Astrocyte (in vitro differentiated cells and primary cell): ENCODE data around the gene NUDT14.

Source experiments
- EZH2 ChIP-seq: IDR thresholded peaks from 2 replicates; pipeline ENCODE4 v1.6.1; 2012; ENCODE audit warnings: mild to moderate bottlenecking, low read length, inconsistent platforms; ENCODE audit not compliant: insufficient read depth
- TF ChIP-seq, protein P1 (sequence below): IDR thresholded peaks from 2 replicates; pipeline ENCODE4 v1.5.1; 2011; ENCODE audit warnings: low read depth, mild to moderate bottlenecking, inconsistent platforms, low read length, moderate library complexity; ENCODE audit not compliant: insufficient read depth

DNA sequence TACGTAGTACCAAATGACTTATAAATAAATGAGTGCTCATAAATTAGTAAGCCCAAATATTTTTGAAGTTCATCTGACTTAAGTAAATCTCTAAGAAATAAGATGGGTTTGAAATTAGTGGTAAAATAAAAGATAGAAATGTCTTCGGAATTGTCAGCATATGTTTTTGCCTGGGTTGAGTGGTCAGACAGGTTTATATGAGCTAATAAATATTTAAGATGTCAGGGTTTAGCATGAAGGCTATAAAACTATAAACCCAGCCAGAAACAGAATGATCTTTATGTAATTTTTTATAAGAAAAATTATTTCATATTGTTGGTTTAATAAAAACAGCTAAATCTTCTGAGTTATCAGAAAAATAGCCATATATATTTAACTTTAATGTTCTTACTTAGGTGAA lies 49.9 kb downstream of the NUDT14 start:
- TF ChIP-seq, protein P1, sequence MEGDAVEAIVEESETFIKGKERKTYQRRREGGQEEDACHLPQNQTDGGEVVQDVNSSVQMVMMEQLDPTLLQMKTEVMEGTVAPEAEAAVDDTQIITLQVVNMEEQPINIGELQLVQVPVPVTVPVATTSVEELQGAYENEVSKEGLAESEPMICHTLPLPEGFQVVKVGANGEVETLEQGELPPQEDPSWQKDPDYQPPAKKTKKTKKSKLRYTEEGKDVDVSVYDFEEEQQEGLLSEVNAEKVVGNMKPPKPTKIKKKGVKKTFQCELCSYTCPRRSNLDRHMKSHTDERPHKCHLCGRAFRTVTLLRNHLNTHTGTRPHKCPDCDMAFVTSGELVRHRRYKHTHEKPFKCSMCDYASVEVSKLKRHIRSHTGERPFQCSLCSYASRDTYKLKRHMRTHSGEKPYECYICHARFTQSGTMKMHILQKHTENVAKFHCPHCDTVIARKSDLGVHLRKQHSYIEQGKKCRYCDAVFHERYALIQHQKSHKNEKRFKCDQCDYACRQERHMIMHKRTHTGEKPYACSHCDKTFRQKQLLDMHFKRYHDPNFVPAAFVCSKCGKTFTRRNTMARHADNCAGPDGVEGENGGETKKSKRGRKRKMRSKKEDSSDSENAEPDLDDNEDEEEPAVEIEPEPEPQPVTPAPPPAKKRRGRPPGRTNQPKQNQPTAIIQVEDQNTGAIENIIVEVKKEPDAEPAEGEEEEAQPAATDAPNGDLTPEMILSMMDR = no peak
- TF ChIP-seq EZH2 = no peak
